Muscle of leg (tissue), 11 donors: ENCODE results near the gene CLK3. TPM values are rescaled to one million over a fixed set of nuclear protein-coding genes. Genes with fewer than 3 reads are reported as not detected.

ENCODE experiments used
- DNase-seq: peaks from one replicate; pipeline ENCODE4 v3.0.0; 2013
- H3K27ac ChIP-seq: one replicate; pipeline ENCODE4 v1.5.1; 2013; ENCODE audit warnings: mild to moderate bottlenecking, low read length, control low read depth
- H3K27me3 ChIP-seq: one replicate; pipeline ENCODE4 v1.6.1; 2013; ENCODE audit warnings: low read length; ENCODE audit not compliant: control insufficient read depth, insufficient read depth
- H3K36me3 ChIP-seq: one replicate; pipeline ENCODE4 v1.6.1; 2013; ENCODE audit warnings: low read length; ENCODE audit not compliant: control insufficient read depth, insufficient read depth
- H3K4me1 ChIP-seq: one replicate; pipeline ENCODE4 v1.6.1; 2013; ENCODE audit warnings: low read length; ENCODE audit not compliant: control insufficient read depth, insufficient read depth
- H3K4me3 ChIP-seq: one replicate; pipeline ENCODE4 v1.5.1; 2013; ENCODE audit warnings: low read length, control low read depth
- H3K9me3 ChIP-seq: replicated peaks from 2 replicates; pipeline ENCODE4 v1.6.1; 2013; ENCODE audit warnings: low read depth, low read length; ENCODE audit not compliant: control insufficient read depth
- WGBS: methylation state at CpG from one replicate; pipeline ENCODE4 v1.1.5; 2013; ENCODE audit warnings: missing lambda C conversion rate; ENCODE audit not compliant: insufficient coverage; 5-methylcytosine and 5-hydroxymethylcytosine counted together
- polyA plus RNA-seq, 8 donors: library from polyadenylated mRNA; unstranded; fragments of 120-200 nt; gene quantifications; one replicate each; pipeline versions ENCODE4 v1.2.1 to v1.2.3, GENCODE V29; 2013; ENCODE audit warnings: inconsistent platforms in 1 of 8, low replicate concordance in 1 of 8; ENCODE audit not compliant: insufficient read length in 8 of 8, insufficient read depth in 1 of 8
- total RNA-seq: library from RNA; stranded (reverse); fragments of 120-200 nt; gene quantifications from one replicate; pipeline ENCODE4 v1.2.4, GENCODE V29; 2013

Gene CLK3
- total and polyA plus RNA-seq, 9 donors = 31.9 to 53.0 (median 46.0) TPM

GRCh38 chr15:74667975-74668374 is 52.3 kb downstream of the CLK3 start:
- DNase-seq = no peak
- Histone ChIP-seq H3K36me3 (peaks cover 27% of the 10 kb centered on the region), H3K27me3 (no peaks in the 10 kb centered on the region), H3K9me3 (no peaks in the 10 kb centered on the region), H3K4me1 (no peaks in the 10 kb centered on the region), H3K27ac (no peak overlapping the region), H3K4me3 (no peak overlapping the region)
- no CpG with 5 or more reads among the region's 1 CpG for WGBS

- no peaks in the 10 kb centered on the region for H3K4me1 ChIP-seq
- H3K27me3 ChIP-seq = no peaks in the 10 kb centered on the region
- WGBS = no CpG with 5 or more reads among the region's 4 CpGs
- H3K9me3 ChIP-seq = no peaks in the 10 kb centered on the region
- DNase-seq = no peak
- no peak overlapping the region for H3K4me3 ChIP-seq
- H3K27ac ChIP-seq = no peak overlapping the region
- peaks cover 35% of the 10 kb centered on the region for H3K36me3 ChIP-seq
Measured at GRCh38 chr15:74669627-74670026, 54.0 kb downstream of the CLK3 start.

- Histone ChIP-seq H3K36me3 (peaks cover 35% of the 10 kb centered on the region), H3K4me1 (no peaks in the 10 kb centered on the region), H3K27ac (no peak overlapping the region), H3K27me3 (no peaks in the 10 kb centered on the region), H3K4me3 (no peak overlapping the region), H3K9me3 (no peaks in the 10 kb centered on the region)
- DNase-seq = no peak
- 100% methylated on average over 3 of the region's 3 CpGs for WGBS
Measured at GRCh38 chr15:74674161-74674560, 58.5 kb downstream of the CLK3 start.

GRCh38 chr15:74676801-74677200 is 61.2 kb downstream of the CLK3 start:
- no peaks in the 10 kb centered on the region for H3K4me1 ChIP-seq
- no peak for DNase-seq
- no peaks in the 10 kb centered on the region for H3K27me3 ChIP-seq
- H3K4me3 ChIP-seq = no peak overlapping the region
- H3K9me3 ChIP-seq = no peaks in the 10 kb centered on the region
- WGBS = no CpG with 5 or more reads among the region's 7 CpGs
- peaks cover 19% of the 10 kb centered on the region for H3K36me3 ChIP-seq
- H3K27ac ChIP-seq = no peak overlapping the region

Other genes starting within 250 kb of the CLK3 start
- 1.2 TPM for gene CYP11A1, start 248.2 kb upstream of the CLK3 start, total RNA-seq
- 1 to 10 TPM; 1.7 to 3.6 (median 2.4) TPM for gene CYP11A1, start 248.2 kb upstream of the CLK3 start, polyA plus RNA-seq
- gene SEMA7A, start 181.9 kb upstream of the CLK3 start, total RNA-seq = 4.9 TPM
- gene SEMA7A, start 181.9 kb upstream of the CLK3 start, polyA plus RNA-seq = 10 to 100 TPM in 1 of 8 donors, 1 to 10 TPM in 7; 3.8 to 10.4 (median 7.0) TPM
- gene UBL7, start 154.7 kb upstream of the CLK3 start, total RNA-seq = 30.6 TPM
- gene UBL7, start 154.7 kb upstream of the CLK3 start, polyA plus RNA-seq = 10 to 100 TPM; 35.0 to 38.8 (median 36.3) TPM
- gene ARID3B, start 74.6 kb upstream of the CLK3 start, total RNA-seq = 2.5 TPM
- gene ARID3B, start 74.6 kb upstream of the CLK3 start, polyA plus RNA-seq = 1 to 10 TPM; 3.5 to 6.3 (median 4.7) TPM
- 11.0 TPM for gene EDC3, start 80.2 kb downstream of the CLK3 start, total RNA-seq
- 10 to 100 TPM; 21.2 to 32.5 (median 27.1) TPM for gene EDC3, start 80.2 kb downstream of the CLK3 start, polyA plus RNA-seq
- gene CYP1A1, start 109.7 kb downstream of the CLK3 start, total RNA-seq = 0.13 TPM
- gene CYP1A1, start 109.7 kb downstream of the CLK3 start, polyA plus RNA-seq = under 1 TPM in 1 of 8 donors, not detected in 7; 0.33 TPM
- gene CYP1A2, start 133.0 kb downstream of the CLK3 start, total RNA-seq = not detected
- under 1 TPM in 5 of 8 donors, not detected in 3; 0.05 to 0.19 (median 0.09) TPM for gene CYP1A2, start 133.0 kb downstream of the CLK3 start, polyA plus RNA-seq
- gene CSK, start 166.2 kb downstream of the CLK3 start, total RNA-seq = 13.5 TPM
- gene CSK, start 166.2 kb downstream of the CLK3 start, polyA plus RNA-seq = 10 to 100 TPM; 33.2 to 47.0 (median 36.3) TPM
- gene LMAN1L, start 197.0 kb downstream of the CLK3 start, total RNA-seq = 0.04 TPM
- under 1 TPM in 2 of 8 donors, not detected in 6; 0.22 to 0.27 TPM for gene LMAN1L, start 197.0 kb downstream of the CLK3 start, polyA plus RNA-seq
- gene CPLX3, start 210.8 kb downstream of the CLK3 start, total RNA-seq = not detected
- gene CPLX3, start 210.8 kb downstream of the CLK3 start, polyA plus RNA-seq = not detected
- 29.7 TPM for gene ULK3, start 227.3 kb downstream of the CLK3 start, total RNA-seq
- 10 to 100 TPM; 28.8 to 44.9 (median 35.8) TPM for gene ULK3, start 227.3 kb downstream of the CLK3 start, polyA plus RNA-seq